Heart right ventricle (tissue), 16 donors: ENCODE data around the gene MEIOB. TPM values are rescaled to one million over a fixed set of nuclear protein-coding genes. Genes with fewer than 3 reads are reported as not detected.

Source experiments
- ATAC-seq, 8 donors: fragments of 200-7000 bp; cut with Tn5 transposase; one replicate each; pipeline ENCODE4 v1.9.1; 2020; ENCODE audit warnings: mild to moderate bottlenecking in 8 of 8, moderate library complexity in 8 of 8, moderate number of reproducible peaks in 1 of 8
- DNase-seq, 2 donors: peaks; one replicate each; pipeline ENCODE4 v3.0.0-alpha.2; 2020
- H3K27ac ChIP-seq, 10 donors: fragments of 200-600 bp; sonication (generic) in 2 of 10; one replicate each; pipeline versions ENCODE4 v1.5.0 to v1.8.0; 2020 to 2022; ENCODE audit warnings: mild to moderate bottlenecking in 3 of 10
- H3K27me3 ChIP-seq, 7 donors: fragments of 200-600 bp; one replicate each; pipeline ENCODE4 v1.8.0; 2021 to 2022; ENCODE audit warnings: mild to moderate bottlenecking in 2 of 7
- H3K36me3 ChIP-seq, 9 donors: fragments of 200-600 bp; sonication (generic) in 1 of 9; one replicate each; pipeline versions ENCODE4 v1.5.0 to v1.8.0; 2020 to 2022; ENCODE audit warnings: mild to moderate bottlenecking in 2 of 9
- H3K4me1 ChIP-seq, 9 donors: fragments of 200-600 bp; sonication (generic) in 1 of 9; one replicate each; pipeline versions ENCODE4 v1.5.0 to v1.8.0; 2020 to 2022; ENCODE audit warnings: mild to moderate bottlenecking in 4 of 9
- H3K4me3 ChIP-seq, 10 donors: fragments of 200-600 bp; sonication (generic) in 2 of 10; one replicate each; pipeline versions ENCODE4 v1.5.0 to v1.8.0; 2020 to 2022; ENCODE audit warnings: mild to moderate bottlenecking in 7 of 10, moderate library complexity in 2 of 10
- H3K9me3 ChIP-seq, 11 donors: fragments of 200-600 bp in 10 of 11; sonication (generic) in 2 of 11; one replicate each; pipeline versions ENCODE4 v1.5.0 to v1.8.0; 2013 to 2022; ENCODE audit warnings: mild to moderate bottlenecking in 2 of 11, control low read depth in 1 of 11, moderate library complexity in 1 of 11
- CTCF ChIP-seq, 9 donors: fragments of 200-600 bp; sonication (generic) in 2 of 9; IDR thresholded peaks; one replicate each; pipeline versions ENCODE4 v1.5.0 to v1.8.0; 2021 to 2022; ENCODE audit warnings: antibody characterized with exemption in 9 of 9, mild to moderate bottlenecking in 5 of 9, moderate library complexity in 1 of 9
- WGBS, 2 donors: extraction: QIAGEN DNeasy Blood & Tissue Kit; methylation state at CpG; one replicate each; pipeline ENCODE4 v1.1.7; 2013; ENCODE audit warnings: inconsistent platforms in 1 of 2; 5-methylcytosine and 5-hydroxymethylcytosine counted together
- intact Hi-C, 10 donors: fragments of 100-400 bp; cut with DNase I; formaldehyde crosslinking; loops; one replicate each; pipeline versions ENCODE4 v1.11.1 to v1.14.2; 2022
- polyA plus RNA-seq, 2 donors: library from polyadenylated mRNA; stranded (reverse); fragments of 200-250 nt; gene quantifications; one replicate each; pipeline ENCODE4 v1.2.3, GENCODE V29; 2013
- total RNA-seq, 10 donors: library from RNA; stranded (reverse); fragmentation: NEBNext Ultra II Directional in 3 of 10; extraction: Animal tissue kit (Norgen Biotek cat#: 25700) in 3 of 10; gene quantifications; one replicate each; pipeline versions ENCODE4 v1.2.1 to v1.2.4, GENCODE V29; 2021 to 2023
- donor health status: Arrhythmogenic right ventricular cardiomyopathy.
- donor health status: ischemic (EF 13 %, LVEDD 7.1; RV severe dilation, severe dysfunction).
- donor health status: healthy with polysubstance abuse.
- donor health status: DM: no; HTN: yes; CAD: no.
- donor health status: DM: no; HTN: no; CAD: no.
- donor health status: ischemic (EF 25% LVEDD 6.9; RV normal size, moderate dysfunction).
- donor health status: ischemic (EF 25% LVEDD 5.7; RV mildly dilated, moderate dysfunction).
- donor health status: healthy.
- donor health status: DM: yes; HTN: yes; CAD: no.
- donor health status: Ischemic cardiomyopathy.
- donor health status: ischemic (EF 35%, LVEDD 5.7; RV mildly dilated, moderate dysfunction).
- donor health status: nonischemic (EF 11% LVEDD 7.7; RV severe dilation, severe dysfunction).
- donor health status: DM: yes; HTN: yes; CAD: no.
- donor health status: PGD.
- donor health status: ischemic (EF 29% LVEDD 5.4; RV normal size, mild dysfunction).
- donor health status: nonischemic (EF 23%, LVEDD 6.1; RV moderate dilation, normal function).

MEIOB gene
- total and polyA plus RNA-seq, 12 donors, result not detected

GRCh38 chr16:1788095-1788707, 83.8 kb downstream of the MEIOB start:
- no peak overlapping the region for H3K4me3 ChIP-seq
- no peak for TF ChIP-seq CTCF (IDR thresholded peaks at IDR 0.05)
- no peak overlapping the region for H3K27ac ChIP-seq
- H3K9me3 ChIP-seq, result no peaks in the 10 kb centered on the region
- WGBS, 2 donors, result 89 to 90% methylated on average over 36 to 38 of the region's 38 CpGs
- ATAC-seq (no peak), DNase-seq (peak; percentile 3 to 14)
- intact Hi-C loops, result no loop called here
- H3K27me3 ChIP-seq, result no peaks in the 10 kb centered on the region
- peaks cover 4 to 32% (median 15%) of the 10 kb centered on the region in 9 donors for H3K4me1 ChIP-seq
- peaks cover 0 to 63% (median 12%) of the 10 kb centered on the region in 9 donors for H3K36me3 ChIP-seq

GRCh38 chr16:1787322-1788094, 84.5 kb downstream of the MEIOB start:
- TF ChIP-seq CTCF (IDR thresholded peaks at IDR 0.05), result no peak
- peaks cover 0 to 63% (median 12%) of the 10 kb centered on the region in 9 donors for H3K36me3 ChIP-seq

GRCh38 chr16:1787056-1787321, 85.0 kb downstream of the MEIOB start:
- DNase-seq (no peak), ATAC-seq (no peak)
- no peak overlapping the region for H3K4me3 ChIP-seq
- H3K27ac ChIP-seq, result no peak overlapping the region
- H3K4me1 ChIP-seq, result peaks cover 4 to 33% (median 15%) of the 10 kb centered on the region in 9 donors
- H3K36me3 ChIP-seq, result peaks cover 0 to 63% (median 12%) of the 10 kb centered on the region in 9 donors
- H3K9me3 ChIP-seq, result no peaks in the 10 kb centered on the region
- TF ChIP-seq CTCF (IDR thresholded peaks at IDR 0.05), result no peak
- no peaks in the 10 kb centered on the region for H3K27me3 ChIP-seq
- intact Hi-C loops, result no loop called here
- 90 to 93% methylated on average over 6 of the region's 6 CpGs for WGBS, 2 donors

More at GRCh38 chr16:1787322-1788094, 84.5 kb downstream of the MEIOB start:
- H3K27ac ChIP-seq, result no peak overlapping the region
- no peak for ATAC-seq
- DNase-seq, result peak; percentile 4 to 13
- H3K27me3 ChIP-seq, result no peaks in the 10 kb centered on the region
- 91 to 93% methylated on average over 44 of the region's 44 CpGs for WGBS, 2 donors
- intact Hi-C loops, result no loop called here
- H3K4me1 ChIP-seq, result peaks cover 4 to 33% (median 15%) of the 10 kb centered on the region in 9 donors
- H3K9me3 ChIP-seq, result no peaks in the 10 kb centered on the region
- no peak overlapping the region for H3K4me3 ChIP-seq

- peaks cover 0 to 58% (median 12%) of the 10 kb centered on the region in 9 donors for H3K36me3 ChIP-seq
- no peaks in the 10 kb centered on the region for H3K27me3 ChIP-seq
- H3K4me1 ChIP-seq, result peaks cover 5 to 37% (median 18%) of the 10 kb centered on the region in 9 donors
- no peak overlapping the region for H3K4me3 ChIP-seq
- no peak for TF ChIP-seq CTCF (IDR thresholded peaks at IDR 0.05)
- WGBS, 2 donors, result 88 to 89% methylated on average over 51 of the region's 51 CpGs
- H3K9me3 ChIP-seq, result no peaks in the 10 kb centered on the region
- no peak overlapping the region for H3K27ac ChIP-seq
- DNase-seq (peak in 1 of 2 donors; percentile 16), ATAC-seq (no peak)
- intact Hi-C loops, result no loop called here
Observed at GRCh38 chr16:1786242-1787055, 85.5 kb downstream of the MEIOB start.
